Spleen (tissue), 7 donors: Measurements from ENCODE around the gene SPTLC1.

Experiments
- CTCF ChIP-seq, 11 experiments: fragments of 200-600 bp in 7 of 11; fragments of 450-650 bp in 4 of 11; sonication (generic) in 4 of 11; IDR thresholded peaks in 8 of 11; conservative IDR thresholded peaks in 3 of 11; 1 replicate in 7 of 11; 2 replicates in 4 of 11; pipeline versions ENCODE4 v1.4.0 to v1.8.0; 2016 to 2021; ENCODE audit warnings: antibody characterized with exemption in 11 of 11, inconsistent platforms in 4 of 11, mild to moderate bottlenecking in 1 of 11
- POLR2AphosphoS5 ChIP-seq, 3 donors: sonication (generic); formaldehyde crosslinking; IDR thresholded peaks; one replicate each; pipeline ENCODE4 v1.5.1; 2017; ENCODE audit warnings: antibody characterized with exemption in 3 of 3
- donor health status: DM: no; HTN: no; CAD: no; lungs with moderate emphysema.
- donor health status: DM: no; HTN: no; CAD: no.
- donor health status: DM: no; HTN: no; CAD: no.

DNA sequence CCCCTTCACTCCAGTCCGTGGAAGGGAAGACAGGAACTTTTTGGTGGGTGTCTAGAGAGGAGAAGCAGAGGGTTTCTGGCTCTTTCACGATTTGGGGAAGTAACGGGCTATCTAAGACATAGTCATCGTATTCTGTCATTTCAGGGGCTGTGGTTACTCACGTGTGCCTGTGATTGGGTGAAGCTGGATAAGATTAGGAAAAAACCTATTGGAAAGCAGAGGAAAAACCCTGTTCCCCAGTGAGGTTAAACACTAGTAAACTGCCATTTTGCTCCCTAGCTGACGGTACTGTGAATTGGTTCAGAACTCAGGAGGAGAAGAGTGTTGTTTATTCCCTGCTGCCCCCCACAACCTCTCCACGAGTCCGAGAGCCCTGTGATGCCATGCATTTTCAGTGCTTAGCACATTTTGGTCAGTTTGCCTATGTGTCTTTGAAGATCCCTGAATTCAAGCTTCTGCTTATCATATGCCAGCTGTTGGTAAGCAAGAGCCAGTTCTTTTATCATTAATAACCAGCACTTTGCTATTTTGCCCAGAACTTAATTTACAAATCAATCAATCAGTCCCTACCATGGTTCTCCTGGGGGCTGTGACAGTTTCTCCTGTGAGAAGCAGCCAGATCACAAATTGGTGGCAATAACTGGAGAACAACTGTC is 120.1 kb downstream of the SPTLC1 start:
- TF ChIP-seq CTCF (IDR thresholded peaks at IDR 0.05 in 8 of 11, conservative IDR thresholded peaks at IDR 0.05 in 3 of 11), result no peak
- no peak for TF ChIP-seq POLR2AphosphoS5 (IDR thresholded peaks at IDR 0.05)
